HepG2 (cell line): ENCODE data around the gene DQX1. TPM values are rescaled to one million over a fixed set of nuclear protein-coding genes. Genes with fewer than 3 reads are reported as not detected.
A peak's percentile ranks its signal among the peaks of the same experiment; 100 is the strongest.

ENCODE experiments used
- HNF1B ChIP-seq: sonication (generic); formaldehyde crosslinking; IDR thresholded peaks from 2 replicates; pipeline ENCODE4 v1.5.1; 2020; ENCODE audit warnings: mild to moderate bottlenecking, moderate library complexity, missing genetic modification reagents
- ISL2 ChIP-seq: sonication (generic); formaldehyde crosslinking; IDR thresholded peaks from 2 replicates; pipeline ENCODE4 v1.5.0; 2020; ENCODE audit warnings: missing genetic modification reagents
- PHF21A ChIP-seq: sonication (generic); formaldehyde crosslinking; IDR thresholded peaks from 2 replicates; pipeline ENCODE4 v1.5.0; 2020; ENCODE audit warnings: mild to moderate bottlenecking, missing genetic modification reagents
- SALL1 ChIP-seq: sonication (generic); formaldehyde crosslinking; IDR thresholded peaks from 2 replicates; pipeline ENCODE4 v1.8.0; 2022; ENCODE audit warnings: mild to moderate bottlenecking, missing genetic modification reagents
- SRSF9 ChIP-seq: fragments of 200-400 bp; formaldehyde crosslinking; IDR thresholded peaks from 2 replicates; pipeline ENCODE4 v1.6.1; 2018; ENCODE audit warnings: borderline replicate concordance, mild to moderate bottlenecking, low read depth, low read length; ENCODE audit not compliant: insufficient read depth, poor library complexity, severe bottlenecking
- TCF7L2 ChIP-seq: IDR thresholded peaks from 2 replicates; pipeline ENCODE4 v1.6.1; 2011; ENCODE audit warnings: mild to moderate bottlenecking, low read depth, low read length, moderate library complexity
- TFDP2 ChIP-seq: sonication (generic); formaldehyde crosslinking; IDR thresholded peaks from 2 replicates; pipeline ENCODE4 v1.4.0; 2020; ENCODE audit warnings: missing genetic modification reagents
- TRIM24 ChIP-seq: sonication (generic); formaldehyde crosslinking; IDR thresholded peaks from 2 replicates; pipeline ENCODE4 v1.8.0; 2022; ENCODE audit warnings: mild to moderate bottlenecking, missing genetic modification reagents
- ZFX ChIP-seq: sonication (generic); formaldehyde crosslinking; IDR thresholded peaks from 2 replicates; pipeline ENCODE4 v1.4.0; 2020; ENCODE audit warnings: mild to moderate bottlenecking, low read depth, missing genetic modification reagents, moderate library complexity
- ZHX1 ChIP-seq: sonication (generic); formaldehyde crosslinking; IDR thresholded peaks from 2 replicates; pipeline ENCODE4 v1.8.1; 2022; ENCODE audit warnings: low read depth, mild to moderate bottlenecking, missing genetic modification reagents
- ZNF121 ChIP-seq: sonication (generic); formaldehyde crosslinking; IDR thresholded peaks from 2 replicates; pipeline ENCODE4 v1.5.0; 2020; ENCODE audit warnings: mild to moderate bottlenecking, missing genetic modification reagents
- ZNF138 ChIP-seq: sonication (generic); formaldehyde crosslinking; IDR thresholded peaks from 2 replicates; pipeline ENCODE4 v1.5.0; 2020; ENCODE audit warnings: mild to moderate bottlenecking, low read depth, missing genetic modification reagents
- ZNF20 ChIP-seq: sonication (generic); formaldehyde crosslinking; IDR thresholded peaks from 2 replicates; pipeline ENCODE4 v1.4.0; 2020; ENCODE audit warnings: mild to moderate bottlenecking, moderate library complexity, missing genetic modification reagents
- ZNF362 ChIP-seq: sonication (generic); formaldehyde crosslinking; IDR thresholded peaks from 2 replicates; pipeline ENCODE4 v1.4.0; 2020; ENCODE audit warnings: missing genetic modification reagents, mild to moderate bottlenecking, borderline replicate concordance
- ZNF512B ChIP-seq: sonication (generic); formaldehyde crosslinking; IDR thresholded peaks from 2 replicates; pipeline ENCODE4 v1.5.1; 2020; ENCODE audit warnings: missing genetic modification reagents, mild to moderate bottlenecking, borderline replicate concordance
- ZNF562 ChIP-seq: sonication (generic); formaldehyde crosslinking; IDR thresholded peaks from 2 replicates; pipeline ENCODE4 v1.8.0; 2022; ENCODE audit warnings: missing genetic modification reagents, borderline replicate concordance
- ZNF629 ChIP-seq: sonication (generic); formaldehyde crosslinking; conservative IDR thresholded peaks from 2 replicates; pipeline ENCODE4 v1.5.0; 2020; ENCODE audit warnings: missing genetic modification reagents
- ZNF772 ChIP-seq: sonication (generic); formaldehyde crosslinking; IDR thresholded peaks from 2 replicates; pipeline ENCODE4 v1.5.0; 2020; ENCODE audit warnings: mild to moderate bottlenecking, missing genetic modification reagents
- polyA plus RNA-seq, 8 experiments: library from polyadenylated mRNA; depleted of rRNA in 3 of 8; stranded (reverse) in 7 of 8; unstranded in 1 of 8; fragments of >200 nt; fragmentation: Illumina TruSeq in 4 of 8; extraction: Trizol in 4 of 8; gene quantifications; 2 replicates each; pipeline versions ENCODE4 v1.2.1 to v1.2.3, GENCODE V29; 2011 to 2016; ENCODE audit warnings: low read depth in 4 of 8, missing spikeins in 1 of 8, mixed read lengths in 1 of 8; ENCODE audit not compliant: insufficient read depth in 1 of 8
- total RNA-seq, 5 experiments: library from RNA; depleted of rRNA; stranded (reverse); fragments of >200 nt; fragmentation: Illumina TruSeq; extraction: Trizol; gene quantifications; 2 replicates each; pipeline ENCODE4 v1.2.3, GENCODE V29; 2016; ENCODE audit warnings: low read depth in 1 of 5

The DQX1 gene
- total and polyA plus RNA-seq, 2 of the 13 experiments (the other 11 are each of a cell fraction or from before 2014, with no cell fraction given): 27.6 to 89.8 TPM

GRCh38 chr2:74529357-74530238, 3.6 kb upstream of the DQX1 start, which contains the start of the genes AUP1 and HTRA2 (continued):
- peak; percentile 98 for TF ChIP-seq HNF1B
- no peak; the same call in none of the 2 replicates for TF ChIP-seq ZNF362 (CRISPR knock-in tag)
- TF ChIP-seq ZNF772 (CRISPR knock-in tag): peak; percentile 90
- 0 out of 2 replicates have a peak, but pooled peaks have one; percentile 23 for TF ChIP-seq ZNF138 (CRISPR knock-in tag)
- 0 out of 2 replicates have a peak, but pooled peaks have one; percentile 25 for TF ChIP-seq ZNF629 (CRISPR knock-in tag)
- no peak for TF ChIP-seq SRSF9
- peak; percentile 33; the same call in 1 of the 2 replicates for TF ChIP-seq ZNF121 (CRISPR knock-in tag)
- TF ChIP-seq ISL2 (CRISPR knock-in tag): peak; percentile 82
- TF ChIP-seq ZNF512B (CRISPR knock-in tag): no peak
- TF ChIP-seq ZNF562 (CRISPR knock-in tag): no peak
- TF ChIP-seq ZNF20 (CRISPR knock-in tag): peak; percentile 93
- TF ChIP-seq ZHX1 (CRISPR knock-in tag): peak; percentile 84
- TF ChIP-seq PHF21A (CRISPR knock-in tag): peak; percentile 88
- TF ChIP-seq TRIM24 (CRISPR knock-in tag): no peak
- peak; percentile 85 for TF ChIP-seq SALL1 (CRISPR knock-in tag)
- TF ChIP-seq ZFX (CRISPR knock-in tag): peak; percentile 84
- peak; percentile 74 for TF ChIP-seq TFDP2 (CRISPR knock-in tag)
- no peak for TF ChIP-seq TCF7L2
